HG02852 (cell line): ENCODE data around the gene ERGIC1.
"Not testable (repeated sequence)": the region's sequence is repeated elsewhere in the genome, so short reads cannot be mapped to it uniquely, and the experiment has no call there.

Experiments
- ATAC-seq: cut with Tn5 transposase; IDR thresholded peaks from one replicate; pipeline ENCODE4 v1.9.1; 2021; ENCODE audit warnings: mild to moderate bottlenecking, moderate library complexity; ENCODE audit not compliant: unreplicated experiment

ERGIC1 gene

DNA sequence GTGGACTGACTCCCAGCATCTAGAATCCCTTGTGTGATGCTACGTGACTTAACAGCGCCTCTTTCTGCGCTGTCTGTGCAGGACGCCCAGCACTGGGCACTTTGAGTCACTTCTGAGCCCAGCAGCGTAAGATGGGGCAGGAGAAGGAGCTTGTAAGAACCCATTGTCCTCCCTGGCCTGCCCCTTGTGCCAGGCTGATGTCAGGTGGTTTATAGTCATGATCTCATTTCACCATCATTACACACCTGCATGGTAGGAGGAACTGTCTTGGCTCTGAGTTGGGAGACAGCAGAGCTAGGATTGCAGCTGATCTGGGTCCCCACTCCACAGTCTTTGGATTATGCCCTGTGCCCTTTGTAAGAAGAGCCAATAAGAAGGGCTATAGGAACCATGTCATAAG lies 12.2 kb downstream of the ERGIC1 start:
- ATAC-seq = no peak

DNA sequence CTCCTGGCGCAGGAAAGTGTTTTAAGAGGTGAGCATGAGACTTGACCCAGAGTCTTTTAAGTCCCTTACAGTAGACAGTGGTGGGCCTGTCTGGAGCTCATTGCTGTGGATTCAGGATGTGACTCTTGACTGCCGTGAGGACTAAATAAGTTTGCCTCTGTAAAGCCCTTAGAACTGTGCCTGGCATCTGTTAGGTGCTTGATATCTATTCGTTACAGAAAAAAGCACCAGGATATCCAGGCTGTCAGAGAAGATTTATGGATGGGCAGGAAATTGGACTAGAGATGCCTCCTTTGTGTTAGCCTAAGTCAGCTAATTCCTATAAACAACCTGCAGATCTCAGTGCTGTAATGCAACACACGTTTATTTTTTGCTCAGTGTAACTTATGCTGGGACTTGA lies 12.6 kb downstream of the ERGIC1 start:
- no peak for ATAC-seq

DNA sequence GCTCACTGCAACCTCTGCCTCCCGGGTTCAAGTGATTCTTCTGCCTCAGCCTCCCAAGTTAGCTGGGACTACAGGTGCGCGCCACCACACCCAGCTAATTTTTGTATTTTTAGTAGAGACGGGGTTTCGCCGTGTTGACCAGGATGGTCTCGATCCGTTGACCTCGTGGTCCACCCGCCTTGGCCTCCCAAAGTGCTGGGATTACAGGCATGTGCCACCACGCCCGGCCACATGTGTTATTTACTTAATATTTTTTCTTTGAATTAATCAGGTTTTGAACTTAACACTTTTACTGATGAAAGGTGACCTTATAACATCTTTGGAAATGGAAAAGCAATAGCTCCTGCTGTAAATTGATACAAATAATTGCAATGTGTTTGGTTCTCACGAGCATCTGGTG lies 13.5 kb downstream of the ERGIC1 start:
- not testable (repeated sequence) for ATAC-seq

DNA sequence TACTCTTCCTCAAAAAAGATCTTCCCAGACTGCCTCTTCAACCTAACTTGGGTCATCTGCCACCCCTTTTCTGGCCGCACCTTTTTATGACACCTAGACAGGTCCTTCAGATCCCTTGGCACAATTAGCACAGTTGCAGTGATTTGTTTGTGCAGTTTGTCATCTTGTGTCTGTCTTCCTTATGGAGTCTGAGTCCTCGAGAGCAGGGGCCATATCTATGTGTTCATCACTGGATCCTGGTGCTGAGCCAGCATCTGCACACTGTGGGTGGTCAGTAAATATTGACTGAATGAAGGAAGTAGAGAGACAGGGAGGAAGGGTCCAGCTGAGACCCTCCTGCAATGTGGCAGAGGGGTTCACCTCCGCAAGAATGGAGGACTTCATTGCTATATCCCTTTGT lies 14.4 kb downstream of the ERGIC1 start:
- no peak for ATAC-seq

DNA sequence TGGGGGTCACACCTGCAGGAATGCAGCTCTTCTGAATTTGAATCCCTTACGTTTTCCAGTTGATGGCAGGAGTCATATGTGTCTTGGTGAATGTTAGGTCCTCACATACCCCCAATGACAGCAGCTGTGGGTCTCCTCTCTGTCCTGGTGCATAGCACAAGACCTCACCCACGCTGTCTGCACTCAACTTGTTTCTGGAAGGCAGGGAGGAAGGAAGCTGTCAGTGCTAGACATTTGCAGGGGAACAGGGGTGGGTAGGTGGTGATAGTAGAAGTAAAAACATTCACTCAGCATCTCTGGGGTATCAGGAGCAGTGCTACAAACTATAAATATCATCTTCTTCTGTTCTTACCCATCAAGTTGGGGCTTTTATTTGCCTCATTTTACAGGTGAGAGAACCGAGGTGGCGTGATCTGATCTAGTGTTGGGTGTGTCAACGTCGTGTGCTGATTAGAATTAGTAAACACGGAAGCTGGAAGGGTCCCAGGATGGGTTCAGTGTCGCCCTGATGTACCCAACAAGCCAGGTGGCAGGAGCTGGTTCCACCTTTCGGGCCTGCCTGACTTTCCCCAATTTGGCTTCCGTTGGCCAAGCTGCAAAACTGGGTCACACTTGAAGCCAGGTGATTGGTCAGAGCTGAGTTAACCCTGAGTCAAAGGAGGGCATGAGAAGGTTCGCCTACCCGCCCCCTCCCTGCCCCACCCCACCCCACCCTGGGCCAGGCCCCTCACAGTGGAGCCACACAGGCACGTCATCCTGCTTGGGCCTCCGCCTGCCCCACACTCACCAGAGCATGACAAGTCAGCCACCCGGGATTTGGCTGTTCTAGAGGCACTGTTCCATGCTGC lies 15.8 kb downstream of the ERGIC1 start:
- no peak for ATAC-seq

DNA sequence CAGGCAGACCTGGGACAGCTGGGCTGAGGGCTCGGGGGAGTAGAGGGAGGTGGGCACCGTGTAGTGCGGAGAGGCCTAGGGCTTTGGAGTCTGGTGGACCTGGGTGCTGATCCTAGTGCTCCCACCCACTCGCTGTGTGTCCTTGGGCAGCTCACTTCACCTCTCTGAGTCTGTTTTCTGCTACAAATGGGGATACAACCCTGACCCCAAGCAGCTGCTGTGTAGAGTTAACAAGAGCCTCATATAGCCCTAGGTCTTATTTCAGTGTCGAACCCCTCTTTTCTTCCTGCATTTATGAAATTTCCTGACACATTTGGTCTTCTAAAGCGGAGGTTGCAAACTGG lies 16.4 kb downstream of the ERGIC1 start:
- ATAC-seq = no peak

DNA sequence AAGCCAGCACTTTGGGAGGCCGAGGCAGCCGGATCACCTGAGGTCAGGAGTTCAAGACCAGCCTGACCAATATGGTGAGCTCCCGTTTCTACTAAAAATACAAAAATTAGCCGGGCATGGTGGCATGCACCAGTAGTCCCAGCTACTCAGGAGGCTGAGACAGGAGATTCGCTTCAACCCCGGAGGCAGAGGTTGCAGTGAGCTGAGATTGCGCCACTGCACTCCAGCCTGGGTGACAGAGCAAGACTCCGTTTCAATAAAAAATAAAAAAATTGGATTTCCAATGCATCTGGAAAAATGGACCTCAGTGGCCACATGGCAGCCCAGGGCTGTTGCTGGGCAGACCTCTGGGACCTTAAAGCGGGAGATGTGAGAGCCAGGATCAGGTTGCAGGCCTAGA lies 17.2 kb downstream of the ERGIC1 start:
- not testable (repeated sequence) for ATAC-seq

DNA sequence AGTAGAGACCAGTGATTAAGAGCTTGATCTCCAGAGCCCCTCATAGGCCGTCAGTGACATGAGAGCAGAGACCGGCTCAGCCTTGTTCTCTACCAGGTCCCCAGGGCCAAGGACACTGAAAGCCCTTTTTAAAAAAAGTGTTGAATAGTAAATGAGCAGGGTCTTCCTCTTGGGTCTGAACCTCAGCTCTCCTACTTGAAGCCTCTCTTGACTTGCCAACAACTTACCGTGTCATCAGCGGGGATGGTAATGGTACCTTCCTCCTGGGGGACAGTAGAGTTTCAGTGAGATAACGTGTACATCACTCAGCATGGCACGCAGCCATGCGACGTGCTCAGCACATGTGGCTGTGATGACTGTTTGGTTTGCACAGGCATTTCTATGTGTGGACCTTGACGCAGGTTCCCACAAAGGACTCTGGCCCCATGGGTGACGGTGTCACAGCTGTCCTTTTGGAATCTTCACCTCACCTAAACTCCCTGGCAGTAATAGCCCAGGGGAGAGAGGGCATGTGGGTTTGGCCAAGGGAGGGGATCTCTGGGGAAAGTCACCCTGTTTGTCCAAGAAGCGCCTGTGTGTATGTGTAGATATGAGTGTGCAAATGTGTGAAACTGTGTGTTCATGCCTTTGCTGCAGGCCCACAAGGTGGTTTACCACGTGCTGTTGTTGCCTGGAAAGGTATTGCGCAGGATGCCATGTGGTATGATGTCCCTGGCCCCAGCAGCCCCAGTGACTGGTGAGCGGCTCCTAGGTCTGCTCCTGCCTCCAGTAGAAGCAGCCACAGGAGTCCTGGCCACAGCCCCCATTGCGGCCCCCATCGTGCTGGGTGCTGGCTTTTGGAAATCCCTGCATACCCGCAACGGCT lies 18.7 kb downstream of the ERGIC1 start:
- ATAC-seq = no peak

DNA sequence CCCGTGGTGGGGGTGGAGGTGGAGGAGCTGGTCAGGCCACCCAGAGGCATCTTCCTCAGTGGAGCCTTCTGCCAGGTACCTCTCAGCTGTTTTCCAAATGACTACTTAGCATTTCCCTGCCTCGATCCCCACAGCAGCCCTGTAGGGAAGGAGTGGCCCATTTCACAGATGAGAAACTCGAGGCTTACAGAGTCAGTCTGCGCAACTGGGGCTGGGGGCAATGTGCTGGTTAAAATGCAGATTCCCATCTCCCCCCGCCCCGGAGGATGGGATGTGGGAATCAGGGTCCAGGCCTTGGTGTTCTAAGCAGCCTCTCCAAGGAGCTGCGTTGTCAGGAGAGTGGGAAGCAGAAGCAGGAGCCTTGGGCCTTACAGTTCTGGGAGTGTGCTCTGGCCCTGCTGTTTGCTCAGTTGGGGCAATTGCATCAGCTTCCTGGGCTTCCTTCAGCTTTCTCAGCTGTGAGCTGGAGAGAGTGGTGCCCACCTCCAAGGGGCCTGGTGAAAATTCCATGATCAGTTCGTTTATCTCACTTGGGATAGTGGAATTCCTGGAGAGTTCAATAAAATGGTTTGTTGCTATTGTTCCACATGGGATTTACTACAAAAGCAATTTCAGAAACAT lies 19.4 kb downstream of the ERGIC1 start:
- no peak for ATAC-seq

DNA sequence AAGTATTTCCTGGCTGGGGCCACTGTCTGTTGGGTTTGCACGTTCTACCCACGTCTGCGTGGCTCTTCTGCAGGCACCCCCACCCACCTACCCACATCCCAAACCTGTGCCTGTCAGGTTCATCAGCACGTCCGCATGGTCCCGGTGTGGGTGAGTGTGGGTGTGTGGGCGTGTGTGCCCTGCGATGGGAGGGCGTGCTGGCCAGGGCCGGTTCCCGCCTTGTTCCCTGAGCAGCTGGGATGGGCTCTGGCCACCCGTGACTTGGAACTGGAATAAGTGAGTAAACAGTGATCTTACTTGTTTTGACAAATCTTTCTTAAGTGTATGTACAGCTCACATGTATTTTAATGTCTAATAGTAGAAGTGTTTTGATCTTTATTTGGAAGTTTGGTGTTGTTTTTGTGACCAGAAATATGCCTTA lies 20.4 kb downstream of the ERGIC1 start:
- ATAC-seq = no peak

DNA sequence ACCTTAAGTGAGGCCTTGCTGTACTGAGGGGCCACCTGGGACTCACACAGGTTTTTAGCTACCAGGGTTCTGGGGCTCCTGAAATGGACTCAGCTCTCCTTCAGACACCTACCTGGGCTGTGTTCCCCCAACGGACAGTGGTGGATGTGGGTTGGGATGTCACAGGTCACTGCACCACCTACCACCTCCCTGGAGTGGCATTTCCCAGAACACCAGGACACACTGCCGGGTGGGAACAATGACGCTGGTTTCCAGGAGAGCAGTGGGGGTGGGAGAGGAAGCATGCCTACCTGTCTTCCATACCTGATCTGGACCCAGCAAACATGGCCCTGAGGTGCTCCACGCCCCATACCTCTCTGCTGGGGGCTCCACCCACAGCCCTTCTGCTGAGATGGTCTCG lies 20.9 kb downstream of the ERGIC1 start:
- ATAC-seq = no peak

DNA sequence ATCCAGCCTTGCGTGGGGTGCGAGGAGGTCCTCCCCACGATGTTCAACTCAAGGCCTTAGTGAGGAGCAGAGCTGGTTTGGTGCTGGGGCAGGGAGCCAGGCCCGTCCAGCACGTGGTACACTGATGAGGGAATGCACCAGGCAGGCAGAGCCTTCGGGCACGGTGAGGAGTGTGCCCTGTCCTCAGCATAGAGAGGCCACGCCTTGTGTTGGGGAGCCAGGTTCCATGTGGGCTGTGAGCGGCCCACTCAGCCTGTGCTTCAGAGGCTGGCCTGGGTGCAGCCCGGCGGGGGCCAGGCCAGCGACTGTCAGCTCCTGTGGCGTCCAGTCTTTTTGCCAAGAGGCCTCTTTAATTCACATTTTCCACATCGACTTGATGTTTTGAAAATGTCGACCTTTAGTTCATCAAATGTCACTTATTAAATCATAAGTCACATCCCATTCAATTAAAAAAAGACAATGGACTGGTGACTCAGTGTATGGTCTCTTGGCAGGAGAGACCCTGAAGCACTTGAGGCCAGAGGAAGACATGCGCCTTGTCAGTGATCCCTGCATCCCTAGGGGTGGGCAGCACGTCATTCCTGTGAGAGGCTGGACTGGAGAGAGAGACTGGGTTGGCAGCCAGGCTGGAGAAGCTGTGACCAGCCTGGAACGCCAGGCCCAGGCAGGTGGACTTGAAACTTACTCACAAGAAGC lies 21.7 kb downstream of the ERGIC1 start:
- ATAC-seq = no peak

DNA sequence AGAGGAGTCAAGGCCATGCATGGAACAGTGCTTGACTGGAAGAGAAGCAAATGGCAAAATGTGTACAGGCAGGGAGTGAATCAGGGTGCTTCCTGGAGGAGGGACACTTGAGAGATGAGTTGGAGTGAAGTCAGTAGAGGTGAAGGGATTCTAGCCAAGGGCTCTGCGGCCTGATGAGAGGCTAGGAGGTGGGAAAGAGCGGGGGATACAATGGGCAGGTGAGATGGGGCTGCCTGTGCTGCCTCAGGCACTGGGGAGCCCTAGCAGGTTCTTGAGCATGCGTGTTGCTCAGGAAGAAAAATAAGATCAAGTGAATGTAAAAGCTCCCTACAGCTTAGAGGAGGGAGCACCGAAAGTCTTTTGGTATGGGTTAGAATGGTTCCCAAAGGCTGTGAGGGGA lies 22.3 kb downstream of the ERGIC1 start:
- no peak for ATAC-seq

DNA sequence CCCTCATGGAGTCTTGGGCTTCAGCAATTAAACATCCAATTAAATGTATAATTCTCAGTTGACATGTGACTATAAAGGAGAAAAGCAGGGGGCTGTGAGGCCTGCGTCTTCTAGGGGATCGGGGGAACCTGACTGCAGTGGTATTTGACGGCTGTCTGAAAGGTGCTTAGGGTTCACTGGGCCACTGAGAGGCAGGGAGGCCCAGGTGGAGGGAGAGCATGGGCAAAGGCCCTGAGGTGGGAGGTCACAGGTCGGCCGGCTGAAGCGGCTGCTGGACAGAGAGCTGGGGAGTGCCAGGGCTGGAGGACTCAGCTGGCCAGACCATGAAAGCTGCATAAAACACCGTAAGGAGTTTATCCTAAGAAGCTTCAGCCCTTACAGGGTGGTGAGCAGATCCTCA lies 23.9 kb downstream of the ERGIC1 start:
- no peak for ATAC-seq

DNA sequence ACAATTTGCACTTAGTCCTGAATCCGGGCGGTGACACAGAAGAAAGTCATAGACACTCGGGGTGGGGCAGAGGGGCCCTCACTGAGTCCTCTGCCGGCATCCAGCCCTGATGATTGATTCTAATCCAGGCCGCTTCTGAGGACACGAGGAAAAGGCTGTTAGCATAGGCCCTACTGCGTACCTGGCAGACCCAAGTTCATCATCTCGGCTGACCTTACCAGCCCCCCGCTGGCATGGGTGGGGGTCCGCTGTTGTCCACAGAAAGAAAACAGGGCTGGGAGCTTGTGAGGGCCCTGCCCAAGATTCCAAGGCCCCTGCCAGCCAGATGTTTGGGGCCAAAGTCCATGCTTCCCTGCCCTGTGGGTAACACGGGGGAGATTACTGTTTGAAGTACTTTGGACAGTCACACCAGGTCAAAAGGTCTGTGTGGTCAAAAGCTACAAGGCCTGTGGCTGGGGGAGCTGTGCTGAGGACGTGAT lies 24.5 kb downstream of the ERGIC1 start:
- ATAC-seq = no peak

DNA sequence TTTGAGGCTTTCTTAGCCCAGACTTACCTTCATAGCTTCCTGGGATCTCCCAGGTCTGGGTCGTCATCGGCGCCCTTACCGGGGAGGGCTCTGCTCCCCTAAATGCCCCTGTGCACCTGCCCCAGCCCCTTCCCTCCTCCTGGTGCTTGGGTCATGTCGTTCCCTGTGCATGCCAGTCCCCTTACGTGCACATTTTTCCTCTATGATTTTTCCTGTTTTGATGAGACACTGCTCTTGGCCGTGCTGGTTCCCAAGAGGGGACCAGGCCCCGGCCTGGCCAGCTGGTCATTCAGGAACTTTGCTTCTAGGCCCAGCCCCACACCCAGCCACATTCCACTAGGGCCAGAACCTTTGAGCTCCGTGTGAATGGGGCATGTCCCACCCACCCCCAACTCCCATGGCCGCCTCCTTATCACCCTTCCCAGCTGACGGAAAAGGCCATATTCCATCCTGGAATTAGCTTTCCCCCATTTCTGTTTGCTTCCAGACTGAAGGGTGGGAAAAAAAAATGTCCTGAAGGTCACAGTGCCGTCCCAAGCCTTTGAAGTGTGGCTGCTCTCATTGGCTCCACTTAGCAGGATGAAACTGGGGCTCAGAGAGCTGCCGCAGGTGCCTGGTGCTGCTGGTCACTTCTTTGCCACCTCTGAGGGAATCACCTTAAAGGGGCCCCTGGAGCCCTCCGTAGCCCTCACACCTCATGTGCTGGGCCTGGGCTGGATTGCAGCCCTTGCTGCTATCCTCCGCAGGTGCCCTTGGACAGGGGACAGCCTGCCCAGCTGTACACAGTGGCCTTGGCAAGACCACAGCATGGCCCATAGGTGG lies 25.1 kb downstream of the ERGIC1 start:
- no peak for ATAC-seq

DNA sequence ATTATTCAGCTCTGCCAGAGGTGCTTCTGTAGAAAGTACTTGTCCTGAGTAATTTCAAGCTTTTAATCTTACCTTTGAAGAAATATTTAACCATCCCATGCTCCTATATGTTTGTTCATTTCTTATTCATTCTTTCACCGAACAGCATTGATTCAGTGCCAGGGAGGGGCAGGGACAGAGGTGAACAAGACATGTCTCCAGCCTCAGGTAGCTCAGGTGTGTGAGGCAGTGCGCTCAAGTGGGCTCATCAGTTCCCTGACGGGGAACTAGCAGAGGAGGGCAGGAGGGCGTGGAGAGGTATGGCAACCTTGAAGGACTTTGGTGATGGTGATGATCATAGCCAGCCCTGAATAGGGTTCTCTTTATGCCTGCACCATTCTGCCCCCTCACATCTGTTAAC lies 25.9 kb downstream of the ERGIC1 start:
- ATAC-seq = no peak

DNA sequence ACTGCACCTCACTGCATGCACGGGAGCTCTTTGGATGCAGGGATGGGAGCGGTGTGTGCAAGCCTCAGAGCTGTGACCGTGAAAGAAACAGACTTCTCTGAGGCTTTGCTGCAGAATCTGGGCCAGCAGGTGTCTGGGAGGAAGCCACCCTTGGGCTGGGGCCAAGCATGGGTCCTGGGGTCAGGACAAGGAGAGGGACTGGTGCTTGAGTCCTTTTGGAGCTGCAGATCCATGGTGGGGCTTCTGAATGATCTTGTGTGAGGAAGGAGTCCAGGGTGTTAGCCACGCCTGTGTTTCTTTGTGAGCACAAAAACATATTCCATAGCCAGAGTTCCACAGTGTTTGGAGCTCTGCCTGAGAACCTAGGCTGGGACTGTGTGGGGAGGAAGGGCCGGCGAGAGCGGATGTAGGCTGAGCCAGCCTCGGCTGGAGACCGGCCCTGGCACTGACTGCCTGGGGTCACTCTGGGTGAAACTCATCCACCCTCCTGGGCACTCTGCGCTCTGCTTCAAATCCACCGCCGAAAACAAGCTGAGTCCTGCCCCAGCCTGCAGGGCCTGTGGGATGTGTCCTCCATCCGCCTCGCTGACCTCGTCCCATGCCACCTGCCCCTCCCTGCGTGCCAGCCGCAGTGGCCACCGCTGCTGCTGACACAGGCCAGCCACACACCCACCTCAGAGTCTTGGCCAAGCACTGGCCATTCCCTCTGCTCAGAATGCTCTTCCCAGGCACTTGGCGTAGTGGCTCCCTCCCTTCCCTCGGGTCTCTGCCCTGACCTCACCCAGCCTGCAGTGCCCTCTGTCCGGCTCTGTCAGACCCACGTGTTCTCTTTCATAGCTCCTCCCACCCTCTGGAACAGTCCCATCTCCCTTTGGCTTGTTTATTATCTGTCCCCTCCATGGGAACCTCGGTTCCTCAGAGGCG lies 26.7 kb downstream of the ERGIC1 start:
- no peak for ATAC-seq

DNA sequence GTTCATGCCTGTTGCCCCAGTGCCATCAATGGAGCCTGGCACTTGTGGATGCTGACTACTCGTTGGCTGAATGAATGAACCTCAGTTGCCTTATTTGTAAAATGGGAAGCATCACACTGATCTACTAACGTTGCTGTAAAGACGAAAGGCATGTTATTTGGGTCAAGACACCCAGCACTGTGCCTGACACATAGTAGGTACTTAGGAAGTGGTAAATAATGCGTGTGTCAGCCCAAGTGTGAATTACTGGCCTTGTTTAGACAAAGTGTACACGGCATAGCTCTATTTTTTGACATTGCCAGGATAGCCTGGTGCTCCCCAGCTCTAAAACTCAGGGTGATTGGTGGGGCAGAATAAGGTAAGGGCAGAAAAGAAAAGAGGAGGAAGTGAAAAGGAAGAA lies 27.4 kb downstream of the ERGIC1 start:
- no peak for ATAC-seq
